IPS-18c (cell line): Measurements from ENCODE around the gene ASB3.
"Not testable (repeated sequence)": the region's sequence is repeated elsewhere in the genome, so short reads cannot be mapped to it uniquely, and the experiment has no call there.

Source experiments
- H3K4me3 ChIP-seq: 2 replicates; pipeline ENCODE4 v1.7.0; 2013; ENCODE audit warnings: low read depth, mild to moderate bottlenecking, low read length, moderate library complexity; ENCODE audit not compliant: insufficient read depth
- H3K9me3 ChIP-seq: one replicate; pipeline ENCODE4 v1.6.1; 2013; ENCODE audit warnings: mild to moderate bottlenecking, low read length, moderate library complexity; ENCODE audit not compliant: control insufficient read depth, insufficient read depth

The ASB3 gene

GRCh38 chr2:53756644-53757043, 30.1 kb downstream of the ASB3 start:
- Histone ChIP-seq H3K4me3 (no peak overlapping the region), H3K9me3 (no peaks in the 10 kb centered on the region)

GRCh38 chr2:53755121-53755520, 31.6 kb downstream of the ASB3 start:
- H3K4me3 ChIP-seq: no peak overlapping the region
- no peaks in the 10 kb centered on the region for H3K9me3 ChIP-seq

- H3K4me3 ChIP-seq: no peak overlapping the region
- no peaks in the 10 kb centered on the region for H3K9me3 ChIP-seq
Measured at GRCh38 chr2:53753041-53753440, 33.7 kb downstream of the ASB3 start.

- Histone ChIP-seq H3K4me3 (no peak overlapping the region), H3K9me3 (no peaks in the 10 kb centered on the region)
Measured at GRCh38 chr2:53752385-53752784, 34.4 kb downstream of the ASB3 start.

- H3K9me3 ChIP-seq: no peaks in the 10 kb centered on the region
- H3K4me3 ChIP-seq: no peak overlapping the region
Measured at GRCh38 chr2:53751728-53752127, 35.0 kb downstream of the ASB3 start.

- H3K4me3 ChIP-seq: no peak overlapping the region
- H3K9me3 ChIP-seq: no peaks in the 10 kb centered on the region
Measured at GRCh38 chr2:53750041-53750768, 36.5 kb downstream of the ASB3 start.

GRCh38 chr2:53744395-53745065, 42.2 kb downstream of the ASB3 start:
- Histone ChIP-seq H3K9me3 (no peaks in the 10 kb centered on the region), H3K4me3 (no peak overlapping the region)

- H3K4me3 ChIP-seq: no peak overlapping the region
- no peaks in the 10 kb centered on the region for H3K9me3 ChIP-seq
Measured at GRCh38 chr2:53740170-53740569, 46.6 kb downstream of the ASB3 start.

GRCh38 chr2:53739032-53739431, 47.7 kb downstream of the ASB3 start:
- Histone ChIP-seq H3K4me3 (no peak overlapping the region), H3K9me3 (no peaks in the 10 kb centered on the region)

GRCh38 chr2:53737091-53737490, 49.7 kb downstream of the ASB3 start:
- H3K4me3 ChIP-seq: no peak overlapping the region
- no peaks in the 10 kb centered on the region for H3K9me3 ChIP-seq

GRCh38 chr2:53729143-53729762, 57.5 kb downstream of the ASB3 start:
- no peaks in the 10 kb centered on the region for H3K9me3 ChIP-seq
- H3K4me3 ChIP-seq: no peak overlapping the region

- H3K9me3 ChIP-seq: no peaks in the 10 kb centered on the region
Measured at GRCh38 chr2:53727921-53728320, 58.8 kb downstream of the ASB3 start.

GRCh38 chr2:53725662-53726061, 61.1 kb downstream of the ASB3 start:
- no peaks in the 10 kb centered on the region for H3K9me3 ChIP-seq
- H3K4me3 ChIP-seq: no peak overlapping the region

More at GRCh38 chr2:53727921-53728320, 58.8 kb downstream of the ASB3 start:
- H3K4me3 ChIP-seq: no peak overlapping the region

- H3K4me3 ChIP-seq: no peak overlapping the region
- H3K9me3 ChIP-seq: no peaks in the 10 kb centered on the region
Measured at GRCh38 chr2:53724536-53724935, 62.2 kb downstream of the ASB3 start.

- not testable (repeated sequence) for H3K4me3 ChIP-seq, H3K9me3 ChIP-seq
Measured at GRCh38 chr2:53720944-53721343, 65.8 kb downstream of the ASB3 start.

- Histone ChIP-seq H3K9me3 (peaks cover 2% of the 10 kb centered on the region), H3K4me3 (no peak overlapping the region)
Measured at GRCh38 chr2:53715568-53715967, 71.2 kb downstream of the ASB3 start.

- no peak overlapping the region for H3K4me3 ChIP-seq
- H3K9me3 ChIP-seq: peaks cover 10% of the 10 kb centered on the region
Measured at GRCh38 chr2:53711271-53711780, 75.4 kb downstream of the ASB3 start.

- Histone ChIP-seq H3K9me3 (peaks cover 10% of the 10 kb centered on the region), H3K4me3 (no peak overlapping the region)
Measured at GRCh38 chr2:53708988-53709387, 77.8 kb downstream of the ASB3 start.
